GM12872 (cell line): Measurements from ENCODE around the gene SOWAHB.

ENCODE experiments used
- CTCF ChIP-seq: IDR thresholded peaks from 3 replicates; pipeline ENCODE4 v1.5.1; 2011; ENCODE audit warnings: low read depth, mild to moderate bottlenecking, low read length, moderate library complexity; ENCODE audit not compliant: insufficient read depth

SOWAHB gene

GRCh38 chr4:76881375-76881774 is 16.6 kb downstream of the SOWAHB start:
- no peak for TF ChIP-seq CTCF

- no peak for TF ChIP-seq CTCF
These were observed 18.1 kb downstream of the SOWAHB start for GRCh38 chr4:76879731-76880364.

GRCh38 chr4:76874176-76874575 is 23.8 kb downstream of the SOWAHB start:
- no peak for TF ChIP-seq CTCF

GRCh38 chr4:76873495-76873894 is 24.4 kb downstream of the SOWAHB start:
- TF ChIP-seq CTCF = no peak

- no peak for TF ChIP-seq CTCF
These were observed 25.4 kb downstream of the SOWAHB start for GRCh38 chr4:76872556-76872955.

- TF ChIP-seq CTCF = no peak
These were observed 29.9 kb downstream of the SOWAHB start for GRCh38 chr4:76867880-76868655.

- TF ChIP-seq CTCF = no peak
These were observed 30.6 kb downstream of the SOWAHB start for GRCh38 chr4:76867377-76867776.
